Tibial nerve (tissue), 3 donors: ENCODE results near the gene CEP85.

Experiments used
- CTCF ChIP-seq, 5 experiments: fragments of 200-600 bp in 3 of 5; fragments of 450-650 bp in 2 of 5; sonication (generic) in 3 of 5; IDR thresholded peaks; one replicate each; pipeline ENCODE4 v1.5.1; 2016 to 2019; ENCODE audit warnings: antibody characterized with exemption in 5 of 5, mild to moderate bottlenecking in 3 of 5, moderate library complexity in 2 of 5
- POLR2A ChIP-seq, 2 donors: fragments of 450-650 bp; IDR thresholded peaks; one replicate each; pipeline ENCODE4 v1.6.1; 2017; ENCODE audit warnings: antibody characterized with exemption in 2 of 2, mild to moderate bottlenecking in 2 of 2, moderate library complexity in 2 of 2

GRCh38 chr1:26218906-26219494, 15.0 kb upstream of the CEP85 start:
- TF ChIP-seq CTCF (IDR thresholded peaks at IDR 0.05) (no peak), POLR2A (IDR thresholded peaks at IDR 0.05) (no peak)
